BLaER1 (cell line): ENCODE data around the gene PSG7.
"Not testable (repeated sequence)": the region's sequence is repeated elsewhere in the genome, so short reads cannot be mapped to it uniquely, and the experiment has no call there.

Experiments
- H3K27ac ChIP-seq: shearing (Covaris generic); formaldehyde crosslinking; 2 replicates; pipeline ENCODE4 v1.8.1; 2022
- H3K27me3 ChIP-seq: shearing (Covaris generic); formaldehyde crosslinking; 2 replicates; pipeline ENCODE4 v1.8.1; 2022
- H3K36me3 ChIP-seq: shearing (Covaris generic); formaldehyde crosslinking; 2 replicates; pipeline ENCODE4 v1.8.1; 2022
- H3K4me1 ChIP-seq: shearing (Covaris generic); formaldehyde crosslinking; 2 replicates; pipeline ENCODE4 v1.8.1; 2022
- H3K4me2 ChIP-seq: shearing (Covaris generic); formaldehyde crosslinking; 2 replicates; pipeline ENCODE4 v1.8.1; 2022
- H3K4me3 ChIP-seq: shearing (Covaris generic); formaldehyde crosslinking; 2 replicates; pipeline ENCODE4 v1.8.1; 2022
- H3K9ac ChIP-seq: shearing (Covaris generic); formaldehyde crosslinking; 2 replicates; pipeline ENCODE4 v1.8.1; 2022
- H3K9me3 ChIP-seq: shearing (Covaris generic); formaldehyde crosslinking; 2 replicates; pipeline ENCODE4 v1.8.1; 2022
- H4K20me1 ChIP-seq: shearing (Covaris generic); formaldehyde crosslinking; 2 replicates; pipeline ENCODE4 v1.8.1; 2022
- Cebpa-rat ChIP-seq: shearing (Covaris generic); IDR thresholded peaks from 2 replicates; pipeline ENCODE4 v1.8.1; 2022

PSG7 gene

GRCh38 chr19:42937107-42937506, at the start of gene PSG7:
PSG7 (minus strand) TSS chr19:42937207; CDS start chr19:42937076, 131 bp downstream.
- H3K27ac ChIP-seq, H3K9me3 ChIP-seq, H3K4me1 ChIP-seq, H3K9ac ChIP-seq, H3K27me3 ChIP-seq, H3K36me3 ChIP-seq, H3K4me3 ChIP-seq, H3K4me2 ChIP-seq, H4K20me1 ChIP-seq: not testable (repeated sequence)

- Histone ChIP-seq H3K4me3 (no peak overlapping the region), H3K9ac (no peak overlapping the region), H4K20me1 (no peaks in the 10 kb centered on the region), H3K4me2 (no peak overlapping the region), H3K36me3 (no peaks in the 10 kb centered on the region), H3K27me3 (no peaks in the 10 kb centered on the region), H3K9me3 (no peaks in the 10 kb centered on the region), H3K4me1 (no peaks in the 10 kb centered on the region), H3K27ac (no peak overlapping the region)
- TF ChIP-seq Cebpa-rat: no peak
Measured at GRCh38 chr19:42985588-42985987, 48.6 kb upstream of the PSG7 start.

- H3K9ac ChIP-seq, H3K9me3 ChIP-seq, H3K27me3 ChIP-seq, H4K20me1 ChIP-seq, H3K4me1 ChIP-seq, H3K4me3 ChIP-seq, H3K27ac ChIP-seq, H3K36me3 ChIP-seq, H3K4me2 ChIP-seq: not testable (repeated sequence)
Measured at GRCh38 chr19:42982111-42982510, 45.1 kb upstream of the PSG7 start.

GRCh38 chr19:42971451-42971850, 34.4 kb upstream of the PSG7 start:
- not testable (repeated sequence) for H3K9ac ChIP-seq, H3K9me3 ChIP-seq, H3K27ac ChIP-seq, H3K4me3 ChIP-seq, H3K4me2 ChIP-seq, H3K4me1 ChIP-seq, H4K20me1 ChIP-seq, H3K27me3 ChIP-seq, H3K36me3 ChIP-seq

- Histone ChIP-seq H4K20me1 (no peaks in the 10 kb centered on the region), H3K9me3 (no peaks in the 10 kb centered on the region), H3K36me3 (no peaks in the 10 kb centered on the region), H3K4me1 (no peaks in the 10 kb centered on the region), H3K27ac (no peak overlapping the region), H3K27me3 (no peaks in the 10 kb centered on the region), H3K9ac (no peak overlapping the region), H3K4me2 (no peak overlapping the region), H3K4me3 (no peak overlapping the region)
- no peak for TF ChIP-seq Cebpa-rat
Measured at GRCh38 chr19:42965176-42965575, 28.2 kb upstream of the PSG7 start.

- Histone ChIP-seq H4K20me1 (no peaks in the 10 kb centered on the region), H3K36me3 (no peaks in the 10 kb centered on the region), H3K4me1 (no peaks in the 10 kb centered on the region), H3K4me2 (no peak overlapping the region), H3K27ac (no peak overlapping the region), H3K27me3 (no peaks in the 10 kb centered on the region), H3K4me3 (no peak overlapping the region), H3K9ac (no peak overlapping the region), H3K9me3 (no peaks in the 10 kb centered on the region)
- no peak for TF ChIP-seq Cebpa-rat
Measured at GRCh38 chr19:42961119-42961518, 24.1 kb upstream of the PSG7 start.

GRCh38 chr19:42952126-42952525, 15.1 kb upstream of the PSG7 start:
- H3K27ac ChIP-seq, H3K4me1 ChIP-seq, H3K36me3 ChIP-seq, H3K9ac ChIP-seq, H3K4me3 ChIP-seq, H3K9me3 ChIP-seq, H3K27me3 ChIP-seq, H3K4me2 ChIP-seq, H4K20me1 ChIP-seq: not testable (repeated sequence)

GRCh38 chr19:42951476-42951875, 14.5 kb upstream of the PSG7 start:
- not testable (repeated sequence) for H3K9ac ChIP-seq, H3K27ac ChIP-seq, H4K20me1 ChIP-seq, H3K4me3 ChIP-seq, H3K27me3 ChIP-seq, H3K4me2 ChIP-seq, H3K4me1 ChIP-seq, H3K9me3 ChIP-seq, H3K36me3 ChIP-seq

GRCh38 chr19:42942187-42942789, 5.3 kb upstream of the PSG7 start:
- Histone ChIP-seq H3K4me2 (no peak overlapping the region), H3K4me3 (no peak overlapping the region), H3K9ac (no peak overlapping the region), H3K27me3 (no peaks in the 10 kb centered on the region), H4K20me1 (no peaks in the 10 kb centered on the region), H3K4me1 (peaks cover 10% of the 10 kb centered on the region), H3K27ac (no peak overlapping the region), H3K9me3 (no peaks in the 10 kb centered on the region), H3K36me3 (no peaks in the 10 kb centered on the region)
- no peak for TF ChIP-seq Cebpa-rat

GRCh38 chr19:42934726-42935125, 2.3 kb downstream of the PSG7 start:
- H3K27ac ChIP-seq, H3K36me3 ChIP-seq, H3K4me3 ChIP-seq, H3K9ac ChIP-seq, H3K9me3 ChIP-seq, H3K4me2 ChIP-seq, H3K27me3 ChIP-seq, H4K20me1 ChIP-seq, H3K4me1 ChIP-seq: not testable (repeated sequence)

- H3K9me3 ChIP-seq, H3K4me2 ChIP-seq, H3K27ac ChIP-seq: not testable (repeated sequence)
Measured at GRCh38 chr19:42934183-42934582, 2.8 kb downstream of the PSG7 start.

GRCh38 chr19:42933412-42933811, 3.6 kb downstream of the PSG7 start:
- H3K4me3 ChIP-seq, H3K27ac ChIP-seq, H3K9ac ChIP-seq, H4K20me1 ChIP-seq, H3K9me3 ChIP-seq, H3K4me2 ChIP-seq, H3K36me3 ChIP-seq, H3K27me3 ChIP-seq, H3K4me1 ChIP-seq: not testable (repeated sequence)

More at GRCh38 chr19:42934183-42934582, 2.8 kb downstream of the PSG7 start:
- H3K4me1 ChIP-seq, H3K4me3 ChIP-seq, H3K9ac ChIP-seq, H3K27me3 ChIP-seq, H3K36me3 ChIP-seq, H4K20me1 ChIP-seq: not testable (repeated sequence)

GRCh38 chr19:42932485-42933101, 4.4 kb downstream of the PSG7 start:
- H3K4me2 ChIP-seq: not testable (repeated sequence)

GRCh38 chr19:42930214-42930613, 6.8 kb downstream of the PSG7 start:
- H3K27ac ChIP-seq, H3K4me3 ChIP-seq, H3K36me3 ChIP-seq, H3K9ac ChIP-seq, H3K4me2 ChIP-seq, H3K27me3 ChIP-seq, H4K20me1 ChIP-seq, H3K9me3 ChIP-seq, H3K4me1 ChIP-seq: not testable (repeated sequence)

More at GRCh38 chr19:42932485-42933101, 4.4 kb downstream of the PSG7 start:
- not testable (repeated sequence) for H4K20me1 ChIP-seq, H3K27ac ChIP-seq, H3K4me3 ChIP-seq, H3K36me3 ChIP-seq, H3K4me1 ChIP-seq, H3K27me3 ChIP-seq, H3K9me3 ChIP-seq, H3K9ac ChIP-seq
